COLO829 (cell line): ENCODE data around the gene REV1.
"Not testable (repeated sequence)": the region's sequence is repeated elsewhere in the genome, so short reads cannot be mapped to it uniquely, and the experiment has no call there.

ENCODE experiments used
- DNase-seq: peaks from one replicate; pipeline ENCODE4 v3.0.0; 2012; ENCODE audit warnings: low spot score

The REV1 gene

GRCh38 chr2:99403084-99403483, 86.7 kb downstream of the REV1 start:
- DNase-seq = no peak

- DNase-seq = no peak
These were observed 88.0 kb downstream of the REV1 start for GRCh38 chr2:99401841-99402240.

- DNase-seq = no peak
These were observed 90.0 kb downstream of the REV1 start for GRCh38 chr2:99399795-99400194.

- no peak for DNase-seq
These were observed 90.8 kb downstream of the REV1 start for GRCh38 chr2:99399063-99399462.

- DNase-seq = no peak
These were observed 91.5 kb downstream of the REV1 start for GRCh38 chr2:99398303-99398702.

- DNase-seq = no peak
These were observed 92.4 kb downstream of the REV1 start for GRCh38 chr2:99397266-99397920.

GRCh38 chr2:99395589-99396130, 94.2 kb downstream of the REV1 start:
- DNase-seq = no peak

- no peak for DNase-seq
These were observed 99.9 kb downstream of the REV1 start for GRCh38 chr2:99389946-99390345.

GRCh38 chr2:99389371-99389770, 100.4 kb downstream of the REV1 start:
- DNase-seq = no peak

- no peak for DNase-seq
These were observed 100.9 kb downstream of the REV1 start for GRCh38 chr2:99388892-99389291.

GRCh38 chr2:99386011-99386410, 103.8 kb downstream of the REV1 start:
- DNase-seq = no peak

GRCh38 chr2:99382143-99382542, 107.7 kb downstream of the REV1 start:
- no peak for DNase-seq

GRCh38 chr2:99380376-99381010, 109.3 kb downstream of the REV1 start:
- DNase-seq = no peak

- DNase-seq = no peak
These were observed 111.9 kb downstream of the REV1 start for GRCh38 chr2:99377879-99378278.

- DNase-seq = no peak
These were observed 113.5 kb downstream of the REV1 start for GRCh38 chr2:99376254-99376864.

GRCh38 chr2:99374747-99375146, 115.1 kb downstream of the REV1 start:
- no peak for DNase-seq

GRCh38 chr2:99373144-99373543, 116.7 kb downstream of the REV1 start:
- no peak for DNase-seq

GRCh38 chr2:99368854-99369253, 121.0 kb downstream of the REV1 start:
- DNase-seq = not testable (repeated sequence)

- DNase-seq = peak; percentile 3
These were observed 124.2 kb downstream of the REV1 start for GRCh38 chr2:99365661-99366060.

- no peak for DNase-seq
These were observed 133.0 kb downstream of the REV1 start for GRCh38 chr2:99356853-99357252.

- not testable (repeated sequence) for DNase-seq
These were observed 135.0 kb downstream of the REV1 start for GRCh38 chr2:99354825-99355224.

GRCh38 chr2:99354070-99354469, 135.7 kb downstream of the REV1 start:
- no peak for DNase-seq
